Left ventricle myocardium inferior (tissue), 1 donor: Measurements from ENCODE around the gene HSF2BP. TPM values are rescaled to one million over a fixed set of nuclear protein-coding genes. Genes with fewer than 3 reads are reported as not detected.
"Not testable (repeated sequence)": the region's sequence is repeated elsewhere in the genome, so short reads cannot be mapped to it uniquely, and the experiment has no call there.

Source experiments
- DNase-seq: peaks from one replicate; pipeline ENCODE4 v3.0.0-alpha.2; 2020
- H3K27ac ChIP-seq: fragments of 200-600 bp; replicated peaks from 2 replicates; pipeline ENCODE4 v1.8.0; 2021
- H3K27me3 ChIP-seq: fragments of 200-600 bp; 2 replicates; pipeline ENCODE4 v1.8.0; 2021; ENCODE audit warnings: low read depth
- H3K36me3 ChIP-seq: fragments of 200-600 bp; 2 replicates; pipeline ENCODE4 v1.8.0; 2021
- H3K4me1 ChIP-seq: fragments of 200-600 bp; 2 replicates; pipeline ENCODE4 v1.8.0; 2021
- H3K4me3 ChIP-seq: fragments of 200-600 bp; 2 replicates; pipeline ENCODE4 v1.8.0; 2021; ENCODE audit warnings: mild to moderate bottlenecking, moderate library complexity
- H3K9me3 ChIP-seq: fragments of 200-600 bp; replicated peaks from 2 replicates; pipeline ENCODE4 v1.8.0; 2021
- intact Hi-C: fragments of 100-400 bp; cut with micrococcal nuclease; formaldehyde crosslinking; loops from one replicate; pipeline ENCODE4 v1.11.0; 2022
- microRNA-seq: library from miRNA; unstranded; fragments of <30 nt; microRNA quantifications from one replicate; pipeline ENCODE4 v1.2.0, GENCODE V29; 2020
- total RNA-seq: library from RNA; stranded (reverse); fragmentation: NEBNext Ultra II Directional; extraction: Animal tissue kit (Norgen Biotek cat#: 25700); gene quantifications from one replicate; pipeline ENCODE4 v1.2.1, GENCODE V29; 2021
- donor health status: DM: no; HTN: yes; CAD: no; lungs with severe emphysema.

Gene HSF2BP
- total RNA-seq, 1 donor from 2014 or later, result 0.16 TPM

DNA sequence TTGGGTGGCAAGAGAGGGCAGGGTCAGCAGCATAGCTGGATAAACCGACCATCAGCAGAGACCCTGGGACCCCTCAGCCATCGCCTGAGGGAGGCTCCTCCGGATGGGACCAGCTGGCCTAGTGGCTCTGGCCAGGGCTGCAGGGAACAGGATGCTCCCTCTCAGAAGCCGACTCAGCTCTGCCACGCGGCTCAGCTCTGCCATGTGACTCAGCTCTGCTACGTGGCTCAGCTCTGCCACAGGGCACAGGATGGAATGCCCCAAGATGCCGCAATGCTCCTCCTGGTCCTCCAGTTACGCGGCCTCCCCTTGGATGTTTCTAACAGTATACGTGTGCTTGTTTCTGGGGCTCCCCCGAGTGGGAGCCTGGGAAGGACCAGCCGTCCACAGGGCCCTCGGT lies 165.8 kb downstream of the HSF2BP start:
- DNase-seq, result not testable (repeated sequence)

DNA sequence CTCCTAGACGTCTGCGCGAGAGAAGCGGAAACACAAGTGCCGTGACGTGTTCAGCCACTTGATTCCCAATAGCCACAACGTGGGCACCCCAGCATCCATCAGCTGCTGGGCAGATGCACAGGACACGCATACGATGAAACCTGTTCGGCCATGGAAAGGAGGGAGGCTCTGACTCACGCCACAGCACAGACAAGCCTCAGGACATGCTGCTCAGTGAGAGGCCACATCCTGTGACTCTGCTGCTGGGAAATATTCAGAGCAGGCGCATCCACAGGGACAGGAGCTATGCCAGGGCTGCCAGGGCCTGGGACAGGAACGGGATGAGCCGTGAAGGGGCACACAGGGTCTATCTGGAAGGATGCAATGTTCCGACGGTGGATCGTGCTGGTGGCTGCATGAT lies 171.1 kb downstream of the HSF2BP start:
- H3K4me1 ChIP-seq, H3K27me3 ChIP-seq, H3K27ac ChIP-seq, DNase-seq, H3K36me3 ChIP-seq, H3K9me3 ChIP-seq, H3K4me3 ChIP-seq, intact Hi-C loops: not testable (repeated sequence)

More for the DNA sequence above, 165.8 kb downstream of the HSF2BP start:
- H3K9me3 ChIP-seq, H3K4me3 ChIP-seq, H3K4me1 ChIP-seq, intact Hi-C loops, H3K27me3 ChIP-seq, H3K36me3 ChIP-seq, H3K27ac ChIP-seq: not testable (repeated sequence)

DNA sequence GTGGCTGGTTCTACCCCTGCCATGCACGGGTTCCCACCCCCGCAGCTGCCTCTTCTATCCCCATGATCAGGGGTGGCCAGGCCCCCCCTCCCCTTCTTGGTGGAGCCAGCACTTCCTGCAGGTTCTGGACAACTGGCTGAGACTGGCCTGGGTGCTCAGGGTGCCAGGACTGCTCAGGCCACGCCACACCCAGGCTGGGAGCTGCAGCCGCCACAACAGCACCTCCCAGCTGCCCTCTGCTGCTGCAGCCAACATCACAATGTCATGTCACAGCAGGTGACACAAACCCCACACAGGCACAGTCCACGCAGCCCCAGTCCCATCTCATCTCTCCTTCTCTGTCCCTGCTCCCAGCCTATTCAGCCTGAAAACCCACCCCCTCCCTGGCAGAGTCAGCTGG lies 173.2 kb downstream of the HSF2BP start:
- H3K4me1 ChIP-seq, intact Hi-C loops, DNase-seq: not testable (repeated sequence)

DNA sequence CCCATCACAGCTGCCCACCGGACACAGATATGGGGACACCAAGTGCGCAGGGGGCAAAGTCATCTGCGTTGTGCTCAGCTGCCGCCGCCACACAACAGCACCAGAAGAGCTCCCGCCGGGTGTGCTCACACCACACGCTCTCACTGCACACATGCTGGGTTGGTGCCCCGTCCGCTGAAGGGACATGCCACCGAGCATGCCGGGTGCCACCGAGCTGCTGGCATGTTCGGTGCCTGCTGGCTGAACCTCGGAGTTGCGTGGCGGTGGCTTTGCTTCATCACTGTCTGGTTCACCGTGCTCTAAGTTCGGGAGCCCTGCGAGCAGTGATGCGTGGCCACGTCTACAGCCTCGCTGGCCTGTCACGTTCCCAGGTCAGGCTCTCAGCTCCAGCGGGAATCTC lies 174.3 kb downstream of the HSF2BP start:
- H3K4me3 ChIP-seq, intact Hi-C loops, H3K27ac ChIP-seq, H3K27me3 ChIP-seq, H3K4me1 ChIP-seq, DNase-seq, H3K36me3 ChIP-seq, H3K9me3 ChIP-seq: not testable (repeated sequence)

More for the DNA sequence above, 173.2 kb downstream of the HSF2BP start:
- H3K4me3 ChIP-seq, H3K36me3 ChIP-seq, H3K9me3 ChIP-seq, H3K27ac ChIP-seq, H3K27me3 ChIP-seq: not testable (repeated sequence)

DNA sequence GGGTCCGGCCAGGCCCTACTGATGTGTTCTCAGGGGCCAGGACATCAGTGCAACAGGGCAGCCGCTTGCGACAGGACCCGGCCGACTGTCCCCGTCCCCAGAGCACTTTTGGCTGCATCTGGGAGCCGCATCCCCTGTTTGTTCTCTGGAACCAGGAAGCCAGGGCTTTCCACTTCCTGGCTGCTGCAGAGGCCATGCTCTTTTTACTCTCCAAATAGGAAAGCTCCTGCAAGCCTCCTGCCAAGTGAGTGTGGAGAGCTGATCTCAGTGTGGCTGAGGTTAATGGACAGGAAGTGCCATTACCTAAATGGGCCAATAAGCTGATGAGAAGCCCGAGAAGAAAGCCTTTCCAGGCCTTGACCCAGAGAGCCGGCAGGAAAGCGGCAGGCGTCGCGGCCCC lies 180.1 kb downstream of the HSF2BP start:
- DNase-seq, H3K9me3 ChIP-seq, H3K4me3 ChIP-seq, H3K4me1 ChIP-seq, H3K36me3 ChIP-seq, H3K27me3 ChIP-seq, intact Hi-C loops, H3K27ac ChIP-seq: not testable (repeated sequence)

Small RNA genes lying within 50 kb of the gene (microRNA-seq; reads per million reads assigned to microRNA genes)
- gene MIR6070, result not detected

Other genes with a start within 250 kb of the HSF2BP start
- 7.8 TPM for gene SIK1, start 232.4 kb downstream of the HSF2BP start, total RNA-seq
- gene RRP1B, start 72 bp upstream of the HSF2BP start, total RNA-seq, result 8.9 TPM
- gene PDXK, start 59.6 kb upstream of the HSF2BP start, total RNA-seq, result 88.4 TPM
- gene CSTB, start 116.8 kb upstream of the HSF2BP start, total RNA-seq, result 40.6 TPM
- 8.5 TPM for gene RRP1, start 130.1 kb upstream of the HSF2BP start, total RNA-seq
- 79.6 TPM for gene AGPAT3, start 205.7 kb upstream of the HSF2BP start, total RNA-seq